SK-N-SH treated with all-trans-retinoic acid at 6 μM for 48 hours (cell line): Measurements from ENCODE around the gene CSTF2T.

Experiments used
- ARNTL ChIP-seq: fragments of 450-650 bp; formaldehyde crosslinking; IDR thresholded peaks from 2 replicates; pipeline ENCODE4 v1.5.0; 2020; ENCODE audit warnings: low read depth, mild to moderate bottlenecking, moderate library complexity, borderline replicate concordance
- CSRNP3 ChIP-seq: fragments of 250-450 bp; sonication (Bioruptor Pico); IDR thresholded peaks from 2 replicates; pipeline ENCODE4 v1.5.1; 2021; ENCODE audit warnings: mild to moderate bottlenecking, moderate library complexity
- ISL1 ChIP-seq: fragments of 250-450 bp; sonication (Bioruptor Pico); IDR thresholded peaks from 2 replicates; pipeline ENCODE4 v2.1.2; 2022; ENCODE audit warnings: mild to moderate bottlenecking, moderate library complexity
- RARB ChIP-seq: fragments of 250-450 bp; sonication (Bioruptor Pico); IDR thresholded peaks from 2 replicates; pipeline ENCODE4 v1.8.0; 2021; ENCODE audit warnings: mild to moderate bottlenecking, moderate library complexity
- SNAI2 ChIP-seq: fragments of 250-450 bp; sonication (Bioruptor Pico); IDR thresholded peaks from 2 replicates; pipeline ENCODE4 v1.5.0; 2020; ENCODE audit warnings: mild to moderate bottlenecking, moderate library complexity
- TOX ChIP-seq: fragments of 250-450 bp; sonication (Bioruptor Pico); IDR thresholded peaks from 2 replicates; pipeline ENCODE4 v1.8.0; 2021; ENCODE audit warnings: mild to moderate bottlenecking, moderate library complexity, borderline replicate concordance
- ZFP3 ChIP-seq: fragments of 250-450 bp; sonication (Bioruptor Pico); IDR thresholded peaks from 2 replicates; pipeline ENCODE4 v1.5.0; 2020; ENCODE audit warnings: mild to moderate bottlenecking, moderate library complexity
- ZFP30 ChIP-seq: fragments of 450-650 bp; formaldehyde crosslinking; IDR thresholded peaks from 2 replicates; pipeline ENCODE4 v1.5.0; 2022; ENCODE audit warnings: mild to moderate bottlenecking, moderate library complexity
- ZNF70 ChIP-seq: fragments of 450-650 bp; formaldehyde crosslinking; IDR thresholded peaks from 2 replicates; pipeline ENCODE4 v1.5.0; 2020; ENCODE audit warnings: mild to moderate bottlenecking, moderate library complexity
- TF ChIP-seq, protein P1 (sequence below): fragments of 250-450 bp; sonication (Bioruptor Pico); IDR thresholded peaks from 2 replicates; pipeline ENCODE4 v1.8.0; 2020; ENCODE audit warnings: mild to moderate bottlenecking, moderate library complexity, borderline replicate concordance

DNA sequence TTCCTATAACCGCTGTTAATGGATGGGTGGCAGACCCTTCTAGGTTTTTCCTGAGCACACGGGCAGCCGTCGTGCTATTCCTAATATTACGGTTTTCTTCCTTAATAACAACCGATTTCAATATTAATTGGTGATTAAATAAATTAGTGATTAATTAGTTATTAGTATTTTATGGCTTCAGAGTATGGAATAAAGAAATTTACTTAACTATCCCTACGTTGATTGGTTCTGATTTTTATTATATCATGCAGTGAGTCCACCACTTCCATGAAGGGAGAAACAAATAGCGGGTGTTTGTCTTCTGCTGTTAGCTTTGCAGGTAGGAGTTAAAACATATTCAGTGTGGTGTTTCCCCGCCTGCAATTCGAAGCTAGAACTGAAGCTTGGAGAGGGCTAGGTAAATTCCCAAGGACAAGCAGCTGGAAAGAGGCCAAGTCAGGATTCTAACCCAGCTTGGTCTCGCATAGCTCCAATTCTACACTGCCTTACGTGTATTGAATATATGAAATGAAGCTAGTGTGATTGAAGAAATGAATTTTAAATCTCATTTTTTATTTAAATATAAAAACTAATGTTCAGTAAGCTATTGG is 928 bp upstream of the CSTF2T start:
- TF ChIP-seq ZFP30 (no peak), RARB (CRISPR knock-in tag) (no peak), ZNF70 (CRISPR knock-in tag) (no peak), ARNTL (CRISPR knock-in tag) (no peak), SNAI2 (CRISPR knock-in tag) (no peak), CSRNP3 (no peak), TOX (no peak), ZFP3 (CRISPR knock-in tag) (no peak), ISL1 (CRISPR knock-in tag) (no peak)
- TF ChIP-seq, protein P1, sequence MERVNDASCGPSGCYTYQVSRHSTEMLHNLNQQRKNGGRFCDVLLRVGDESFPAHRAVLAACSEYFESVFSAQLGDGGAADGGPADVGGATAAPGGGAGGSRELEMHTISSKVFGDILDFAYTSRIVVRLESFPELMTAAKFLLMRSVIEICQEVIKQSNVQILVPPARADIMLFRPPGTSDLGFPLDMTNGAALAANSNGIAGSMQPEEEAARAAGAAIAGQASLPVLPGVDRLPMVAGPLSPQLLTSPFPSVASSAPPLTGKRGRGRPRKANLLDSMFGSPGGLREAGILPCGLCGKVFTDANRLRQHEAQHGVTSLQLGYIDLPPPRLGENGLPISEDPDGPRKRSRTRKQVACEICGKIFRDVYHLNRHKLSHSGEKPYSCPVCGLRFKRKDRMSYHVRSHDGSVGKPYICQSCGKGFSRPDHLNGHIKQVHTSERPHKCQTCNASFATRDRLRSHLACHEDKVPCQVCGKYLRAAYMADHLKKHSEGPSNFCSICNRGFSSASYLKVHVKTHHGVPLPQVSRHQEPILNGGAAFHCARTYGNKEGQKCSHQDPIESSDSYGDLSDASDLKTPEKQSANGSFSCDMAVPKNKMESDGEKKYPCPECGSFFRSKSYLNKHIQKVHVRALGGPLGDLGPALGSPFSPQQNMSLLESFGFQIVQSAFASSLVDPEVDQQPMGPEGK = no peak
